MCF 10A (cell line): ENCODE data around the gene PCIF1. TPM values are rescaled to one million over a fixed set of nuclear protein-coding genes. Genes with fewer than 3 reads are reported as not detected.
"Not testable (repeated sequence)": the region's sequence is repeated elsewhere in the genome, so short reads cannot be mapped to it uniquely, and the experiment has no call there.

ENCODE experiments used
- BruUV-seq: library from RNA; stranded (reverse); fragments of 400-500 nt; replicated peaks from 2 replicates; lab custom pipeline; 2021; lab: Mats Ljungman, UMichigan
- CTCF ChIA-PET: fragments of 300-600 bp; sonication (Branson Sonifier 250); formaldehyde crosslinking; extraction: SDS; loops from one replicate; lab custom pipeline; 2021; ENCODE audit warnings: antibody characterized with exemption, inconsistent platforms; lab: Yijun Ruan, JAX
- POLR2A ChIA-PET: fragments of 300-600, 350-650 bp; sonication (Branson Sonifier 250); formaldehyde crosslinking; extraction: SDS; loops from one replicate; lab custom pipeline; 2020; ENCODE audit warnings: antibody characterized with exemption, inconsistent platforms; lab: Yijun Ruan, JAX
- DNase-seq: peaks from one replicate; pipeline ENCODE4 v3.0.0-alpha.2; 2018; ENCODE audit not compliant: unreplicated experiment
- H3K27ac Mint-ChIP-seq: one replicate; pipeline ENCODE4 v1.8.0; 2022; ENCODE audit warnings: mild to moderate bottlenecking, low read depth, mixed read lengths; ENCODE audit not compliant: unreplicated experiment
- H3K27me3 Mint-ChIP-seq: one replicate; pipeline ENCODE4 v1.8.0; 2022; ENCODE audit warnings: mixed read lengths; ENCODE audit not compliant: insufficient read depth, unreplicated experiment
- H3K36me3 Mint-ChIP-seq: one replicate; pipeline ENCODE4 v1.8.0; 2022; ENCODE audit warnings: mild to moderate bottlenecking, moderate library complexity, mixed read lengths; ENCODE audit not compliant: insufficient read depth, unreplicated experiment
- H3K4me1 Mint-ChIP-seq: one replicate; pipeline ENCODE4 v1.8.0; 2022; ENCODE audit warnings: mixed read lengths; ENCODE audit not compliant: insufficient read depth, unreplicated experiment
- H3K4me3 Mint-ChIP-seq: one replicate; pipeline ENCODE4 v1.8.0; 2022; ENCODE audit warnings: mild to moderate bottlenecking, moderate library complexity, mixed read lengths; ENCODE audit not compliant: unreplicated experiment
- H3K9me3 Mint-ChIP-seq: one replicate; pipeline ENCODE4 v1.8.0; 2022; ENCODE audit warnings: mixed read lengths; ENCODE audit not compliant: unreplicated experiment
- CTCF ChIP-seq: fragments of 200-600 bp; IDR thresholded peaks from one replicate; pipeline ENCODE4 v1.8.0; 2022; ENCODE audit warnings: antibody characterized with exemption, mild to moderate bottlenecking; ENCODE audit not compliant: unreplicated experiment
- intact Hi-C: fragments of 100-400 bp; cut with micrococcal nuclease; formaldehyde crosslinking; loops from 2 replicates; pipeline ENCODE4 v1.14.1; 2022
- total RNA-seq: library from RNA; stranded (reverse); gene quantifications from 2 replicates; pipeline ENCODE4 v1.2.3, GENCODE V29; 2022

The PCIF1 gene
- total RNA-seq, 1 experiment from 2014 or later, result 20.5 TPM

- BruUV-seq, result TSS peak; percentile 54
- H3K4me3 Mint-ChIP-seq, result no peak overlapping the region
- H3K36me3 Mint-ChIP-seq, result peaks cover 16% of the 10 kb centered on the region
- no peak for DNase-seq
- no peak for TF ChIP-seq CTCF
- no peak overlapping the region for H3K27ac Mint-ChIP-seq
- POLR2A ChIA-PET, result interaction anchor here (1.3 to 2.2 kb wide), 2 partner anchors 9 to 17 kb away, joined by 3 to 7 read pairs; partner anchors contain the start of gene ZSWIM1
- H3K4me1 Mint-ChIP-seq, result no peaks in the 10 kb centered on the region
- intact Hi-C loops, result no loop called here
- H3K9me3 Mint-ChIP-seq, result no peaks in the 10 kb centered on the region
- no peaks in the 10 kb centered on the region for H3K27me3 Mint-ChIP-seq
- CTCF ChIA-PET, result no interaction called here
Observed at GRCh38 chr20:45898285-45898684, 36.2 kb upstream of the PCIF1 start.

GRCh38 chr20:45899046-45899835 is 35.2 kb upstream of the PCIF1 start:
- Mint-ChIP-seq H3K36me3 (peaks cover 16% of the 10 kb centered on the region), H3K4me1 (no peaks in the 10 kb centered on the region), H3K4me3 (no peak overlapping the region), H3K27me3 (no peaks in the 10 kb centered on the region), H3K27ac (no peak overlapping the region), H3K9me3 (no peaks in the 10 kb centered on the region)
- BruUV-seq, result no TSS peak
- CTCF ChIA-PET, result interaction anchor here (0.6 to 0.7 kb wide), 2 partner anchors 54 to 523 kb away, joined by 3 read pairs; no protein-coding TSS in a partner anchor
- POLR2A ChIA-PET, result interaction anchor here (0.7 to 2.2 kb wide), 4 partner anchors 10 to 23 kb away, joined by 3 to 7 read pairs (median 4); partner anchors contain the start of gene ZSWIM1
- DNase-seq, result no peak
- intact Hi-C loops, result no loop called here
- TF ChIP-seq CTCF, result no peak

- H3K27me3 Mint-ChIP-seq, H3K9me3 Mint-ChIP-seq, H3K4me1 Mint-ChIP-seq, H3K27ac Mint-ChIP-seq, H3K36me3 Mint-ChIP-seq, DNase-seq, H3K4me3 Mint-ChIP-seq, intact Hi-C loops, BruUV-seq: not testable (repeated sequence)
- ChIA-PET CTCF (interaction anchor here (0.6 kb wide), 1 partner anchor 9 kb away, joined by 3 read pairs; no protein-coding TSS in a partner anchor), POLR2A (interaction anchor here (0.9 to 1.5 kb wide), 4 partner anchors 7 to 43 kb away, joined by 3 to 4 read pairs (median 3); no protein-coding TSS in a partner anchor)
Observed at GRCh38 chr20:45901332-45901731, 33.2 kb upstream of the PCIF1 start.

GRCh38 chr20:45902199-45902701 is 32.2 kb upstream of the PCIF1 start:
- H3K9me3 Mint-ChIP-seq, result no peaks in the 10 kb centered on the region
- H3K36me3 Mint-ChIP-seq, result peaks cover 7% of the 10 kb centered on the region
- BruUV-seq, result no TSS peak
- TF ChIP-seq CTCF, result no peak
- ChIA-PET CTCF (interaction anchor here (0.5 kb wide), 1 partner anchor 891 kb away, joined by 4 read pairs; no protein-coding TSS in a partner anchor), POLR2A (interaction anchor here (0.9 to 1.6 kb wide), 4 partner anchors 8 to 22 kb away, joined by 3 to 4 read pairs (median 3); no protein-coding TSS in a partner anchor)
- intact Hi-C loops, result no loop called here
- peaks cover 8% of the 10 kb centered on the region for H3K4me1 Mint-ChIP-seq
- no peak for DNase-seq
- H3K4me3 Mint-ChIP-seq, result no peak overlapping the region
- H3K27ac Mint-ChIP-seq, result no peak overlapping the region
- no peaks in the 10 kb centered on the region for H3K27me3 Mint-ChIP-seq
